Mesenchymal stem cell (in vitro differentiated cells and primary cell): Measurements from ENCODE around the gene PSEN1.

Experiments
- DNase-seq: peaks from one replicate; pipeline ENCODE4 v3.0.0-alpha.2; 2013
- H2AFZ ChIP-seq: one replicate; pipeline ENCODE4 v1.6.1; 2013; ENCODE audit warnings: low read depth, mild to moderate bottlenecking, control low read depth, inconsistent platforms, low read length, moderate library complexity
- H2AK5ac ChIP-seq: 2 replicates; pipeline ENCODE4 v1.6.1; 2013; ENCODE audit warnings: low read length, moderate library complexity, mild to moderate bottlenecking, inconsistent platforms; ENCODE audit not compliant: severe bottlenecking
- H2BK120ac ChIP-seq: one replicate; pipeline ENCODE4 v1.6.1; 2013; ENCODE audit warnings: low read depth, mild to moderate bottlenecking, inconsistent platforms, low read length, moderate library complexity
- H2BK12ac ChIP-seq, 2 experiments: one replicate each; pipeline ENCODE4 v1.6.1; 2013; ENCODE audit warnings: inconsistent platforms in 2 of 2, low read length in 2 of 2, mild to moderate bottlenecking in 2 of 2, moderate library complexity in 2 of 2, control low read depth in 1 of 2
- H2BK15ac ChIP-seq: one replicate; pipeline ENCODE4 v1.6.1; 2013; ENCODE audit warnings: mild to moderate bottlenecking, low read depth, inconsistent platforms; ENCODE audit not compliant: poor library complexity, severe bottlenecking
- H2BK5ac ChIP-seq: 2 replicates; pipeline ENCODE4 v1.6.1; 2013; ENCODE audit warnings: low read depth, mild to moderate bottlenecking, low read length, control low read depth, inconsistent platforms; ENCODE audit not compliant: poor library complexity, severe bottlenecking
- H3K14ac ChIP-seq, 2 experiments: one replicate each; pipeline ENCODE4 v1.6.1; 2013; ENCODE audit warnings: inconsistent platforms in 2 of 2, low read length in 2 of 2, control low read depth in 1 of 2, mild to moderate bottlenecking in 1 of 2, moderate library complexity in 1 of 2
- H3K18ac ChIP-seq, 2 experiments: one replicate each; pipeline ENCODE4 v1.6.1; 2013; ENCODE audit warnings: inconsistent platforms in 2 of 2, low read length in 2 of 2, control low read depth in 1 of 2, low read depth in 1 of 2, mild to moderate bottlenecking in 1 of 2
- H3K23ac ChIP-seq, 2 experiments: one replicate each; pipeline ENCODE4 v1.6.1; 2013; ENCODE audit warnings: inconsistent platforms in 2 of 2, low read length in 2 of 2, mild to moderate bottlenecking in 2 of 2, moderate library complexity in 2 of 2, control low read depth in 1 of 2
- H3K27ac ChIP-seq: 2 replicates; pipeline ENCODE4 v1.5.1; 2013; ENCODE audit warnings: mild to moderate bottlenecking, moderate library complexity, low read length, control low read depth, inconsistent platforms; ENCODE audit not compliant: poor library complexity, severe bottlenecking
- H3K27me3 ChIP-seq, 2 experiments: 2 replicates each; pipeline versions ENCODE4 v1.6.1 to v1.7.0; 2013; ENCODE audit warnings: low read length in 2 of 2, mild to moderate bottlenecking in 2 of 2, moderate library complexity in 2 of 2, control low read depth in 1 of 2, inconsistent platforms in 1 of 2; ENCODE audit not compliant: control insufficient read depth in 1 of 2, insufficient read depth in 1 of 2
- H3K36me3 ChIP-seq, 2 experiments: 2 replicates each; pipeline versions ENCODE4 v1.6.1 to v1.7.0; 2013; ENCODE audit warnings: low read length in 2 of 2, control low read depth in 1 of 2, inconsistent platforms in 1 of 2, low read depth in 1 of 2, mild to moderate bottlenecking in 1 of 2; ENCODE audit not compliant: insufficient read depth in 2 of 2, control insufficient read depth in 1 of 2
- H3K4ac ChIP-seq, 2 experiments: one replicate each; pipeline ENCODE4 v1.6.1; 2013; ENCODE audit warnings: inconsistent platforms in 2 of 2, low read length in 2 of 2, mild to moderate bottlenecking in 2 of 2, moderate library complexity in 2 of 2, control low read depth in 1 of 2, low read depth in 1 of 2
- H3K4me1 ChIP-seq: 2 replicates; pipeline ENCODE4 v1.6.1; 2013; ENCODE audit warnings: low read depth, low read length, control low read depth; ENCODE audit not compliant: control insufficient read depth, insufficient read depth
- H3K4me2 ChIP-seq: 2 replicates; pipeline ENCODE4 v1.6.1; 2013; ENCODE audit warnings: low read length, mild to moderate bottlenecking, inconsistent platforms; ENCODE audit not compliant: poor library complexity, severe bottlenecking
- H3K4me3 ChIP-seq, 2 experiments: 2 replicates each; pipeline versions ENCODE4 v1.5.1 to v1.7.0; 2013; ENCODE audit warnings: low read length in 2 of 2, mild to moderate bottlenecking in 2 of 2, control low read depth in 1 of 2, low read depth in 1 of 2; ENCODE audit not compliant: insufficient read depth in 1 of 2
- H3K79me1 ChIP-seq: replicated peaks from 2 replicates; pipeline ENCODE4 v1.6.1; 2013; ENCODE audit warnings: mild to moderate bottlenecking, control low read depth, low read length, inconsistent platforms; ENCODE audit not compliant: poor library complexity, severe bottlenecking
- H3K9ac ChIP-seq: 2 replicates; pipeline ENCODE4 v1.7.0; 2013; ENCODE audit warnings: mild to moderate bottlenecking, low read length, moderate library complexity
- H3K9me3 ChIP-seq: 2 replicates; pipeline ENCODE4 v1.7.0; 2013; ENCODE audit warnings: mild to moderate bottlenecking, low read length; ENCODE audit not compliant: control insufficient read depth
- H4K8ac ChIP-seq: one replicate; pipeline ENCODE4 v1.6.1; 2013; ENCODE audit warnings: inconsistent platforms, mild to moderate bottlenecking, low read length, moderate library complexity
- H4K91ac ChIP-seq: one replicate; pipeline ENCODE4 v1.6.1; 2013; ENCODE audit warnings: mild to moderate bottlenecking, low read length, inconsistent platforms
- WGBS: methylation state at CpG from one replicate; pipeline ENCODE4 v1.1.7; 2013; ENCODE audit warnings: mixed read lengths; 5-methylcytosine and 5-hydroxymethylcytosine counted together

PSEN1 gene

DNA sequence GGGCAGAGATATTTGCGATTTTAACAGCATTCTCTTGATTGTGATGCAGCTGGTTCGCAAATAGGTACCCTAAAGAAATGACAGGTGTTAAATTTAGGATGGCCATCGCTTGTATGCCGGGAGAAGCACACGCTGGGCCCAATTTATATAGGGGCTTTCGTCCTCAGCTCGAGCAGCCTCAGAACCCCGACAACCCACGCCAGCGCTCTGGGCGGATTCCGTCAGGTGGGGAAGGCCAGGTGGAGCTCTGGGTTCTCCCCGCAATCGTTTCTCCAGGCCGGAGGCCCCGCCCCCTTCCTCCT is 271 bp upstream of the PSEN1 start:
- WGBS, result 6% methylated on average over 16 of the region's 16 CpGs
- H3K27me3 ChIP-seq, result no peaks in the 10 kb centered on the region
- H3K27ac ChIP-seq, result peak overlapping the region; percentile 38
- peak overlapping the region; percentile 90 for H3K4me2 ChIP-seq
- H3K36me3 ChIP-seq, result no peaks in the 10 kb centered on the region
- H2AK5ac ChIP-seq, result no peak overlapping the region
- H4K8ac ChIP-seq, result peak overlapping the region; percentile 75
- DNase-seq, result no peak
- no peak overlapping the region for H3K23ac ChIP-seq
- H2AFZ ChIP-seq, result peak overlapping the region; percentile 70
- H3K9me3 ChIP-seq, result no peaks in the 10 kb centered on the region
- H3K4me1 ChIP-seq, result peaks cover 8% of the 10 kb centered on the region
- peaks cover 3% of the 10 kb centered on the region for H3K79me1 ChIP-seq
- no peak overlapping the region for H3K14ac ChIP-seq
- peak overlapping the region in 1 of 2 experiments; percentile 54 for H3K4ac ChIP-seq
- H4K91ac ChIP-seq, result no peak overlapping the region
- no peak overlapping the region for H2BK12ac ChIP-seq
- no peak overlapping the region for H2BK15ac ChIP-seq
- peak overlapping the region; percentile 94 for H3K9ac ChIP-seq
- H2BK120ac ChIP-seq, result no peak overlapping the region
- H2BK5ac ChIP-seq, result no peak overlapping the region
- H3K4me3 ChIP-seq, result peak overlapping the region; percentile 51 to 98
- peak overlapping the region in 1 of 2 experiments; percentile 12 for H3K18ac ChIP-seq

DNA sequence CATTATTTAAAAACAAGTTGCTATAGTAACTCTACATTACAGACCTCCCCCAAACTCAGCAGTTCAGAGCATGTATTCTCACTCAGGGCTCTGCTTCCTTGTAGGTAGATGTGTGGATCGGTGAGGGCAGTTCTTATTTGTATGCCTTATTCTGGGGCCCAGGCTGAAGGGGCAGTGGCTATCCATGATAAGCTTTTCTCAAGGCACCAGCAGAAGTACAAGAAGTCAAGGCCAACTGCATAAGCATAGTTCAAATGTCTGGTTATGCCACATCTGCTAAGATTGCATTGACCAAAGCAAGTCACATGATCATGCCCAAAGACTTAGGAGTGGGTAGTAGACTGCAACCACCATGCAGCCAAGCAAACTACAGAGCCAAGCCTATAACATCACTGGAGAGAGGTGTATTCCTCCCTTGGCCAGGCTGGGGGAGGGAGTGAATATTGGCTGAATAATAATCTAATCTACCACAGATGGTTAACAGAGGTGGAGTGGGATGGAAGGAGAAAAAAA is 4.6 kb downstream of the PSEN1 start:
- Histone ChIP-seq H4K91ac (no peak overlapping the region), H3K9me3 (no peaks in the 10 kb centered on the region), H2BK120ac (no peak overlapping the region), H3K4ac (no peak overlapping the region), H3K79me1 (peaks cover 7% of the 10 kb centered on the region), H4K8ac (no peak overlapping the region), H3K14ac (no peak overlapping the region), H2AFZ (no peak overlapping the region), H3K9ac (no peak overlapping the region), H3K27me3 (no peaks in the 10 kb centered on the region), H2BK15ac (no peak overlapping the region), H2AK5ac (no peak overlapping the region), H3K36me3 (no peaks in the 10 kb centered on the region), H3K23ac (no peak overlapping the region), H3K4me3 (no peak overlapping the region), H3K4me1 (peaks cover 10% of the 10 kb centered on the region), H3K4me2 (no peak overlapping the region), H2BK12ac (no peak overlapping the region), H3K27ac (no peak overlapping the region), H2BK5ac (no peak overlapping the region), H3K18ac (no peak overlapping the region)
- DNase-seq, result no peak
- 100% methylated on average over 1 of the region's 1 CpG for WGBS

DNA sequence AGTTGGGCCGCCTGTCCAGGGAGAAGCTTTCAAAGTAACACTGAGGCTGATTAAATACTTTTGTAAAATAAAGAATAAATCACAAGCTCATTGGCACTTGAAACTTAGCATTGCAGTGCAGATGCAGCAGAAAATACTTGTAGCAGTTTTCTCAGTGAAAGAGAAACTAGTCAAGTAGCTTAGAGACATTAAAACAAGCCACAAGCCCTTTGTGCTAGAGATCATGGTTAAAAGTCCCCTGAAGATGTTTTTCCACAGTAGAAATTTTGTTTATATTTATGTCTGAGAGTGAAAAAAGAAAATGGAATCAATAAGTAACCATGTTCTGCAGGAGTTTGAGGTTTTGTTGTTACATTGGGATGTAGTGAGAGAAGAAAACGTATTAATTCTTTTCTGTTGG is 5.9 kb downstream of the PSEN1 start:
- no peaks in the 10 kb centered on the region for H3K9me3 ChIP-seq
- H3K4me2 ChIP-seq, result no peak overlapping the region
- H2AFZ ChIP-seq, result no peak overlapping the region
- H2AK5ac ChIP-seq, result no peak overlapping the region
- WGBS, result 100% methylated on average over 1 of the region's 2 CpGs
- no peak overlapping the region for H2BK5ac ChIP-seq
- no peak overlapping the region for H3K27ac ChIP-seq
- H3K79me1 ChIP-seq, result peaks cover 7% of the 10 kb centered on the region
- DNase-seq, result peak; percentile 60
- no peak overlapping the region for H4K8ac ChIP-seq
- H3K18ac ChIP-seq, result no peak overlapping the region
- H3K27me3 ChIP-seq, result no peaks in the 10 kb centered on the region
- peaks cover 10% of the 10 kb centered on the region for H3K4me1 ChIP-seq
- no peak overlapping the region for H3K4me3 ChIP-seq
- no peaks in the 10 kb centered on the region for H3K36me3 ChIP-seq
- H3K9ac ChIP-seq, result peak overlapping the region; percentile 58
- no peak overlapping the region for H3K14ac ChIP-seq
- no peak overlapping the region for H2BK12ac ChIP-seq
- no peak overlapping the region for H3K4ac ChIP-seq
- H3K23ac ChIP-seq, result no peak overlapping the region
- H2BK15ac ChIP-seq, result no peak overlapping the region
- no peak overlapping the region for H2BK120ac ChIP-seq
- H4K91ac ChIP-seq, result no peak overlapping the region

DNA sequence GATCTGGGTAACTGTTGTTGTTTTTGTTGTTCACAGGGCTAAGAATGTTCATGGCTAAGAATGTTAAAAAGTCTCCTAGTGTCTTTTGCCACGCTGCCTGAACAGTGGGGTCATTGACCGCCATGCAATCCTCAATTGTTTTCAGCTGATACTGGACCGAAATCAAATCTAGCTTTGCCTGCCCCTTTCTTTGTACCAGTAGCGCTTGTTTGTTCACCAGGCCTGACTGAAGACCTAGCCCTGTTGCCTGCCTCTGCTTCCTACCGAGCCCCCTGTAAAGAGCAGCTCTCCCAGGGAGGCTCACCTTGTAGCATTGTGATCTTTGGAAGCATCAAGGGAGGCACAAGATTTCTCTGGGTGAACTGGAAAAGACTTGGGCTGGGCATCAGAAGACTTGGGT is 6.7 kb downstream of the PSEN1 start:
- no peaks in the 10 kb centered on the region for H3K9me3 ChIP-seq
- peak overlapping the region in 1 of 2 experiments; percentile 54 for H2BK12ac ChIP-seq
- H2BK120ac ChIP-seq, result no peak overlapping the region
- peak overlapping the region; percentile 26 for H2BK15ac ChIP-seq
- no peak for DNase-seq
- peak overlapping the region; percentile 79 for H2AK5ac ChIP-seq
- H3K4me3 ChIP-seq, result no peak overlapping the region
- H4K8ac ChIP-seq, result no peak overlapping the region
- H3K23ac ChIP-seq, result peak overlapping the region in 1 of 2 experiments; percentile 96
- H3K27me3 ChIP-seq, result no peaks in the 10 kb centered on the region
- peaks cover 7% of the 10 kb centered on the region for H3K4me1 ChIP-seq
- no peak overlapping the region for H3K4me2 ChIP-seq
- no peak overlapping the region for H3K27ac ChIP-seq
- H3K9ac ChIP-seq, result no peak overlapping the region
- H2AFZ ChIP-seq, result no peak overlapping the region
- H3K4ac ChIP-seq, result peak overlapping the region in 1 of 2 experiments; percentile 75
- H3K14ac ChIP-seq, result no peak overlapping the region
- no peak overlapping the region for H2BK5ac ChIP-seq
- H4K91ac ChIP-seq, result no peak overlapping the region
- H3K36me3 ChIP-seq, result peaks cover 0 to 3% of the 10 kb centered on the region in 2 experiments
- WGBS, result 97% methylated on average over 5 of the region's 5 CpGs
- peaks cover 8% of the 10 kb centered on the region for H3K79me1 ChIP-seq
- peak overlapping the region in 1 of 2 experiments; percentile 22 for H3K18ac ChIP-seq
